Inferior parietal cortex (tissue), 1 donor: ENCODE measurements around the gene GRB10.

Source experiments
- DNase-seq: peaks from one replicate; pipeline ENCODE4 v3.0.0-alpha.2; 2016; ENCODE audit errors: extremely low spot score

GRB10 gene

DNA sequence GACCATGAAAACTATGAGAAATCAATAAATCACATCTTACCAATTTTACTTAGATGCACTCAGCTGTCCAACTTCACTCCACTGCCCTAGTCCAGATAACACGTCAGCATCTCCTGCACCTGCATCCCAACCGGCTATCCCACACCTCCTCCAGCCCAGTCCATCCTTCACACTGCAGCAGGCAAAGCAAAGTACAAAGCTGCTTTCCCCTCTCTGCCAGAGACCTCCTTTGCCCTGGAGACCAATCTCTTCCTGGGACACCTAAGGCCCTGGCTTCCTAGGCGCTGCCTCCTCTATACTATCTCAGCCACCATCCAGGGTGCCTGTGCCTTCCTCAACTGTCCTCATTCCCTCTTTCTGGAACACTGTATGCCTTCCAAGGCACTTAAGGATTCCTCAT lies 127.2 kb downstream of the GRB10 start:
- no peak for DNase-seq

DNA sequence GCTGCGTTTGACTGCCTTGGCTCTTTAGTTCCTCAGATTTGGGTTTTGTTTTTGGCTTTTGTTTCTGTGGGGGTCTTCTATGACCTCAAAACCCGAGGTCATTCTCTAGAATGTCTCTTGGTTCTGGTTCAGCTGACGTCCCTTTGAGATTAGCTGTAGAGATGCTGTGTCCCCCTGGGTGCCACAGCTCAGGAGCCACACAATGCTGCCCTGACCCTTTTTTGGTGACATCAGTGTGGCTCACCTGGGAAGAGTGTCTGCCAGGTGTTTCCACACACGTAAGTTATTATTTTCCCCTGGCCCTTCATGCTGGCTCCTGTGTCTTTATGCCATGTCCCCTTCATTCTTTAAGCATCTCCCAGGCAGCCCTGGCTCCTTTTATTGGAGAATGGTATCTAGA lies 127.7 kb downstream of the GRB10 start:
- no peak for DNase-seq

DNA sequence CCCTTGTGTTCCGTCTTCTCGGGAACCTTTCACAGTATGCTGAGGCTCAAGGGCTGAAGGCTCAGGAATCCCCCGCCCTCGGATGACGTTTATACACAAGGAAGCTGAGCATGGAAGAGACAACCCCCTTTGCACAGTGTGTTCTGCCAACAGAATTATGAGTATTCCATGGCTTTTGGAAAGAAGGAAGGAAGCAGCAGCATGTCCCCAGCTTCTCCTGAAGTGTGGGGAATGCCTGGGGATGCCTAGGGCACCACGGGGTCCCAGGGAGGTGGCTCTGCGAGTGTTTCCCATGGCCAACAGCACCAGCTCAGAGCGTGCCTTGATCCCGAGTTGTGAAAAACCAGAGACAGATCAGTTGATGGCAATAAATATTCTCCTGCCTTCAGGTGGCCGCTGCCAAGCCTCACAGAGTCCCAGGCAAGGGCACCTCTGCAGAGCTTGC lies 128.7 kb downstream of the GRB10 start:
- DNase-seq: no peak

DNA sequence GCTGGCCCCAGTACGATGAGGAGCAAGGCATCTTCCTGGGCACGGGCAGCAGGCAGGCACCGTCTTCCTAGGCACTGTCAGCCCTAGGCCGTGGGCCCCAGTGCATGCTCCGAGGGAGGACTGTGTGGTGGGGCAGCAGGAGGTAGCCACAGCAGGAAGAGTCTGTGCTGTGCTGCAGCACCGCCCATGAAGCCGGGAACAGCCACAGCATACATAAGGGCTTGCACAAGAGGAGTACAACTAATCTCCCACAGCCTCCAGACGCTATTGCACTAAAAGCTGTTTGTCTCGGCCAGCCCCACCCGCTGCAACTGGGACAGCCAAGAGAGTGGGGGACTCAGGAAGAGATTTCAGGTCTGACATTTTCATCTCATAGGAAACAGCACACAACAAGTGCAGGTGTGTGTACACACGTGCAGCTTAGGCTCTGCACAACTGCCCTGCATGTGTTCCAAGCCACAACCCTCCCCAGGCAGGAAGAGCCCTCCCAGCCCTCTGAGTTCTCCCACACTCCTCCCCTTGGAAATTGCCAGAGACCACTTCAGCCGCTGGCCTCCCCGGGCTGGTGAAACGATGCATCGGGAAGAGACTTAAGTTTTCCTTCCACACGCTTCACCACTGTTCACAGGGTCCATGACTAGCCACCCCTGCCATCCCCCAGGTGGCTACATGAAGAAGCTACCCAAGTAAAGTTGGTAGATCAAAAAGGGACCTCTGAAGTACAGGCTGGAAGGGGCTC lies 129.4 kb downstream of the GRB10 start:
- no peak for DNase-seq

DNA sequence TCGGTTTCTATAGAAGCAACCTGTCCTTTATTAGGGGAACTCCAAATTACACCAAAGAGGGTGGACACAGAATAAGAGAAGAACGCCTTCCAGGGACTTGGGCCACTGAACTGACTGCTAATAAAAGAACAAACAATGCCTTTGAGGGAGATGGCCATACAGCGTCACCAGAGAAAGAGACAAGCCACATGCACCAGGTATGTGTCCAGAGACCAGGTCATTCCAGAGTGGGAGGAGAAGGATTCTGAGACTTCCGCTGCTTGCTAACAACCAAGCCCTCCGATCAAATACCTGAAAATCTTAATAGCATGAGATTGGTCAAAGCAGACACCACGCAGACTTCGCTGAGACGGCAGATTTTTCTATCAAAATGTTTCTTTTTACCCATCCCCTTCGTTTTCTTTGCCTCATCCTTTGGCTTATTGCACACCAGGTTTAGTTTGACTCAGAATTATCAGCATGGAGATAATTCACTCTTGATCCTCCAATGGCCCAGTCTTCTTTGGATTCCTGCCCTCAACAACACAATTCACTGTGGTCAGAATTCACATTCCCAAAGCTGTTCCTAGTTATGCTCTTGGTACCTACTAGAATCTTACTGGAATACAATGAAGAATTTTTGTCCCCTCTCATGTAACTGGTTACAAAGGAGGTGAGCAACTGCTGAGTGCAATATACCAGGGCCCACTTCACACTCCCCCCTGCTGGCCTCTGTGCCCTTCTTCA lies 130.1 kb downstream of the GRB10 start:
- DNase-seq: no peak

DNA sequence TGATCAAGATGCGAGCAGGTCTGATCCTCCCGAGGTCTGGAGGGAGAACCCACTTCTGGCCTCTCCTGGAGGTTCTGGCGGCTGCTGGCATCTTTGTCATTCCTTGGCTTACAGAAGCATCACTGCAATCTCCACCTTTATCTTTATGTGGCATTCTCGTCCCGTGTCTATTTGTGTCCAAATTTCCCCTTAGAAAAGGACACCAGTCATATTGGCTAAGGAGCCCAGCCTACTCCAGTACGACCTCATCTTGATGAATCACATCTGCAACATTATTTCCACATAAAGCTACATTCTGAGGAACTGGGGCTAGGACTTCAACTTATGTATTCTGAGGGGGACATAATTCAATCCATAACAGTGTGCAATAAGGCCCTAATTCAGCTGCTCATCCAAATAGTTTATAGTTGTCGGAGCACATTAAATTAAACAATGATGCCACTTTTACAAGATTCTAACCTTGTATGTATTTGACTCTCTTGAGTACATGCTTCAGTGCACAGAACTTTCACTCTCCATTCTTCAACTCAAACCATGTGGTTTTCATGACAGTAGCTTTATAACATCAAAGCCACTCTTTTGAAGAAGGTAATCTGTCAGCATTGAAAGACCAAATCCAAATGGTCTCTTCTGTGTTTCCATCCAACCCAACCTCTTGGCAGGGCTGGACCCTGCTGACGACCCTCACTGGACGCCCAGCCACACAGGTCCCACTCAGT lies 131.3 kb downstream of the GRB10 start:
- no peak for DNase-seq

DNA sequence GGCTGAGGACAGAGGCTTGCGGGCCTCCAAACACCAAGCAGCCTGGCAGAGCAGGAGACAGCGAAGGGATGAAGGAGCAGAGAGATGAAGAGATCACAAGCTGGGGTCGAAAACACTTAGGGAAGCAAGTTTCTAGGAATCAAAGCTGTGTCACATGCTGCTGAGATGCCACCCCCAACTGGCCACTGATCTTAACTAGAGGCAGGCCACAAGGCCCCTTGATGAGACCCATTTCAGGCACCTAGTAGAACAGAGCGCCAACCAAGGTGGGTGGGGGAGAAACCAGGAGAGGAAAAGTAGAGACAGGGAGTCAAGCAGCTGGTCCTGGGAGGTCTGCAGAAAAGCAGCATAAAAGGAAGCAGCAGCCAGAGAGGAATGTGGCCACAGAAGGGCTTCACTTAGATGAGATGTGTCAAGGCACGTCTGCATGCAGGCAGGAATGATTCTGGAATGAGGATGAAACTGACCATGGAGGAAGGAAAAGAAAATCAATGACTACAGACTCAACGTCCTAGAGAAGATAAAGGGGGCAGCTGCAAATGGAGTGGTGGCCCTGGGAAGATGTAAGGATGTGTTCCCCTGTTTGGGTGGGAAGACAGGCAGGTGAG lies 132.5 kb downstream of the GRB10 start:
- DNase-seq: no peak

DNA sequence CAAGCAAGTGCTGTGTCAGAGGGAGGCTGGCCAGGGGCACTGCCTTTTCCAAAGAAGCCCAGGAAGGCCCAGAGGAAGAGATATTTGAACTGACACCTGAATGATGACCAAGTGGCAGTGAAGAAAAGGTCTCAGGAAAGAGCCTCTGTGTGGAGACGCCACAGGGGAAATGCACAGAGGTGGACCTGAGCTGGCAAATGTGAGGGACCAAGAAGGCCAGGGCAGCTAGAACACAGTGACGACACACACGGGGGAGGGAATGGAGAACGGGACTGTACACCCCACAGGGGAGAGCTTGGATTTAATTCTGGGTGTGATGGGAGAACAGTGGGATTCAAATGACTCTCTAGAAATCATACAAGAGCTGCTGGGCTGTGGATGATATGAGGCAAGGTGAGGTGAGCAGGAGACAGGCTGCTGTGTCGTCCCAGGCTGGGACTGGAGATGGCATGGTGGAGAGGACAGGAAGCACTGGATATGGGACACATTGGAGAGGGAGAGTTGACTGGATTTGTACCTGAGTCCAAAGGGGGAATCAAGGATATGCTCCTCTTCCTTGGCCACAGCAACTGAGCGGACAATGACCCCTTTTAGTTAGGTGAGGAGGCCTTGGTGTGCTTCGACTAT lies 133.3 kb downstream of the GRB10 start:
- DNase-seq: no peak

DNA sequence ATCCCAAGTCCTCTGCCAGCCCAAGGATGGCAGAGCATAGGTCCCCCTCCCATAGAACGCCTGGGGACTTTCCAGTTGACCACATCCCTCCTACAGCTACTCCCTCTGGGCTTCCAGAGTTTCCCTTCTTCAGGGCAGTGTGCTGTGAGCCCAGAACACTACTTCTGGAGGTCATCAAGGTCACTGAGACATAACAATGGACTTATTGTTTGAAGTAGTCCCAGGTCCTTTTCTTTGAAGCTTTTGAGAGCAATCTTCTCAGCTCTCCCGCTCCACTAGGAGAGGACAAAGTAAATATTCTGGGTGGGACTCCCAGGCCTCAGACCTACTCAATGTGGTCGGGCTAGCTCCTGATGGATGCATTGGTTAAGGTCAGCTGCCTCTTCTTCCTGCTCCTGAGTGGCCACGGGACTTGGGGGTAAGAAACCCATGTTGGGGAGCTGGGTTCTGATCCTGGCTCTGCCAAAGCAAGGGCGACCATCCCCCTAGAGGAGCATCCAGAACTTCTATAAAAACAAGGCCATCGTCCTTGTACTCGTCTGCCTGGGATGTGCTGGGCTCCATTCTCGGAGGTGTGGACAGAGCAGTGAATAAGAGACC lies 134.0 kb downstream of the GRB10 start:
- DNase-seq: no peak

DNA sequence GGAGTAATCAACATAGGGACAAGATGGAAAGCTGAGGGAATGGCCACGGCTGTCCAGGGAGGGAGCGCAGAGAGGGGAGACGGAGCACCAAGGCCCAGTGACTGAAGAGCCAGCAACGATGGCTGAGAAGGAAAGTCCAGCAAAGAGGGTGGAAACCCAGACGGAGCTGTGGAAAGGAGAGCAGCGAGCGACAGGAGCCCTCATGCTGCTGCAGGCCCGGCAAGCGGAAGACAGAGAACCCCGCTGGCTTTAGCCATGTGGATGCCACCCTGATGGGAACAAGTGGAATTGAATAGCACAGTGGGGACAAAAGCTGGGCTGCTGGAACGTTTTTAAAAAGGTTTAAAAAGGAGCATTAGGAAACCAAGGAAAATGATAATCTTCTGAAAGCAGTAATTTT lies 134.6 kb downstream of the GRB10 start:
- DNase-seq: no peak

DNA sequence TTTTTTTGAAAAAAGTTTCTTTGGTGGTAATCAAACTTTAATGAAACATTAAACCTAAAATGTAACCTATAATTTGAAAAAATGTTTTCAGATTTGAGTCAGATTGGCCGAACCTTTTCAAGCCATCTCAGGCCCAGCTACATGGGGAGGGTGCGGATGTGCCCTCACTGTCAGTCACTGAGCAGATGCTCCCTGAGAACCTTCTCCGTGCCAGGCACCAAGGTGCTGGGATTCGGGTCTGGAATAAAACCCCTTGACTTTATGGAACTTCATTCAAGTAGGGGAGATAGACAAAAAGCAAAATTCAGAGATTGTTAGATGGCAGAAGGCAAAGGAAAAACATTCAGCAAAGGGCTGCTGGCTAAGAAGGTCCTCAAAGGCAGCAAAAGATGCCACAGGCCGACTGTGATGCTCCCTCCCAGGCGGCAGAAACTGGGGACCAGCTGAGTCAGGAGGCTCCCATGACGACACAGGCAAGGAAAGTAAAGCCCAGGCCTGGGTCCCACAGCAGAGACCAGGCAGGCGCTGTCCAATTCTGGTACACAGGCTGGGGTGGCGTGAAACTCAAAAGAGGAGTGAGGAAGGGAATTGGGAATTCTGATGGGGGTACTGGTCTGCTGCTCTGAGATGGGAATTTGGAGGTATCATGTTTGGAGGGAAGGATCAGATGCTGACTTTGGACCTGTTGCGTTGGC lies 135.3 kb downstream of the GRB10 start:
- DNase-seq: no peak

DNA sequence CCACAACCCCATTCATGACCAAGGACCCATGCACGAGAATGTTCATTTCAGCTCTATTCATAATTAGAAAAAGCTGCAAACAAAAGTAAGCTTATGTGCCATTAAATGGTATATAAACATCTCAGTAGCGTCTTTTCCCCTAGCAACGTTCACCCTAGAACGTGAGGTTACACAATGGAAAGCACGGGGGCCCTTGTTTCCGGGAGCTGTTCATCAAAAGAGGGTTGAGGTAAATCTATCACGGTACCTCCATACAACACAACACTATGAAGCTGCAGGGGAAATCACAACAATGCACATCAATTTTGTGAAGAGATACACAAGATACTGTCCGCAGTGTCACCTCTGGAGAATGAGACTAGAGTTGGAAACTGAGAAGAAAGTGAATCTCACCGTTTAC lies 136.6 kb downstream of the GRB10 start:
- DNase-seq: no peak

DNA sequence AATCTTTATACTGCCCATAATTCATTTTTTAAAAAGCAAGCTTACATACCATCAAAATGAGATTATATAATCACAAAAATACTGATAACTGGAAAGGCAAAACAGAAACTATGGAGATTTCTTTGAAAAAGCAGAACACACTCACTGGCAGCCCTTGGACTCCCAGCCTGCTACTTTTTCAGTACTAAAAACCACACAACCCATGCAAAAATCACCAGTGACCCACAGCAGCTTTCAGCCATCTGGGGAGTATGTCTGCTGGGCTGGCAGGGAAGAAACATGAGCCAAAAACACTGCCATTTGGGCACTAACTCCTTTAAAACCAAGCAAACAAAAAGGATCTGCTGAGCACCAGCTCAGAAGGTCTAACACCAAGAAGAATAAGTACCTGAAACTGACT lies 137.5 kb downstream of the GRB10 start:
- no peak for DNase-seq

DNA sequence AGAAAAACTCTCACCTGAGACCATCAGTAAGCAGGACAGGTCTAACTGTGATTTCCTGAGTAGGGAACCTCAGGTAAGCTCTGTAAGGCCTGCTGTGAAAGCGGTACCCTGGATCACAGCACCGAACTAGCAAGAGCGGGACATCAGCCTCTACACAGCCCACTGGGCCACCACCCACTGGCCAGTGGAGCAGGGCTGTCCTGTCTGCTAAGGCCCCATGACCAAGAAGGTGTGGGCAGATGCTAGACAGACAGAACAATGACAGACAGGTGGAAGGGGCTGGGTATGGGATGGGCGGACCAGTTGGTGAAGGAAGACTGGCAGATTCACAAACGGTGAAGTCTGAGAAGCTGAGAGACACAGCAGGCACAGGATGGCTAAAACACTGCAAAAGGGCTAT lies 138.1 kb downstream of the GRB10 start:
- DNase-seq: no peak

DNA sequence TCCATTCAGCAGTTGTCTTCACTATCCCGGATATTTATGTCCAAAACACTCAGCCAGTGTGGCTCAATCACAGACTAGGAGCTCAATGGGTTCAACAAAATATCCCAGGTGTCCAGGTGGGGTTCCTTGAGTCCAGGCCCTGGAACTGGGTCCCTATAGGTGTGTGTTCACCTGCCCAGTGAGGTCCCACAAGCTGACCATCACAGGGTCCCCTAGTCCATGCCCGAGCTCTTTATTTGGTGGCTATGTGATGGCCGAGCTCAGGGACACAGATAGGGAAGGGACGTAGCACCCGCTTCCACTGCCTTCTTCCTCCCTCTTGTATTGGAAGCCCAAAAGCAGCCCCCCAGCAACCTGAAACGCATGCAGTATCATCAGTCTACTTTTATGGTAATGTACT lies 138.6 kb downstream of the GRB10 start:
- DNase-seq: no peak

DNA sequence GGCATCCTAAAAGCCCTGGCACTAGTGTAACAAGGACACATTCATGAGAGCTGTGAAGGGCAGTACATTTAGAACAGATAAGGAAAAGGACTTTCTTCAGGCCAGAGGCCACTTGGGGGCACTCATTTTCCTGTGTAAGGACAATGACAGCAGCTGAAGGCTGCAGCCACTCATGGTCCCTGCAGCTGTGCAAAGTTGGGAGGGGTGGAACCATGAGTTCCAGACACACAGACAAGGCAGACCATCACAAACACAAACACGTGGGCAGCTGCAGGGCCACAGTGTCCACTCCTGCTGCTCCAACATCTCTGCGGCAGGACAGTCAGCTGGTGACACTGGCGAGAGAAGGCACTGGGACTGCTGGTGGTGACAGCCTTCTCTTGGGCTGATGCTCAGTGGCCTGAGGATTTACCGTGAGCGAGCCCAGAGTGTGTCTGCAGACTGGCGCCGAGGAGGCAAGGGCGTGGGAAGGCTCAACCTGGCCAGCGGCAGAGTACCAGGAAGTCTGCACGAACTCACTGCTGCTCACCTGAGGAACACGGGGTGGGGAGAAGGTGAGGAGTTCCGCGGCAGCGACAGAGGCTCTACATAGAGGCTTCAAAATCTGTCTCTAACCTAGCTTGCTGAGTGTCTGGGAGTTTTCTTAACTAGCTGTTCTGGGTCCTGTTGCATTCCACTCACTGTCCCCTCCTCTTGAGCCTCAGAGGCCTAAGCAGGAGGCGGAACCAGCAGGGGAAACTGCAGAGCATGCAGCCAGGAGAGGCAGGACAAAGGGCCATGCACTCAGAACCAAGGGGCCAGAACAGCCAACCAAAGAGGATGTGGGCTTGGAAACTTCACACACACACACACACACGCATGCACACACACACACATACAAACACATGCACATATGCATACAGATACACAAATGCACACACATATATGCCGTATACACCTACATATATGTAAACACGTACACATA lies 141.0 kb downstream of the GRB10 start:
- DNase-seq: peak; percentile 78

DNA sequence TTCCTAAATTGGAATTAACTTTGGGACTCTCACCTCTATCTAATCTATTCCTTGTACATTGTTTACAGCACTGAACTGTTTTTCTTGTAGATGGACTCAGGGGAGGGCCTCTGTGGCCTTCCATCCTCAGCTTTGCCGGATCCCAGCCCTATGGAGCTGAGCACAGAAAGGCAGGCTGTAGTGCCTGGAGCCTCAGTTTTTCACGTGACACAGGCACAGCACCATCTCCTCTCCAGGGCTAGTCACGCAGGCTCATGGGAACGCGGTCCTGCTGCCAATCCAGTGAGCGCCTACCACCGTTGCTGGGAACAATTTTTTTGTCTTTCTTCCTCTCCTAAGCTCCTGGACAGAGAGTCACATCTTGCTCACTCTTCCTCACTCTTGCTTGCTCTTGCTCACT lies 141.9 kb downstream of the GRB10 start:
- DNase-seq: no peak

DNA sequence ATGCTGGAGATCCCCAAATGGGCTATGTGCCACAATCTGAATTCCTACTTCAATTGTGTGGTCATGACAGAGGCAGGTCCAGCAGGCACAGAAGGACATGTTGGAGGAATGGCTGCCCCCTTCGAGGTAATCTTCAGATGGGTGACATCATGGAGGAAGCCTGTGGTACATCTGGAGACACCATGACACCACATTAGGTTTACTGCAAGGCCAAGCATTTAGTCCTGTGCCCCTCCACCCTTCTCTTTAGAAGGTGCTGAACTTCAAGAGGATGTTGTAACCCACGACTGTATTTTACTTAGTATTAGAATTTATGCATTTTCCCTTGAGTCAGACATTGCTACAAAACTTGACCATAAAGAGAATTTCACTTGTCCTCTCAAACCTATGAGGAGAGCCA lies 142.4 kb downstream of the GRB10 start:
- DNase-seq: no peak

DNA sequence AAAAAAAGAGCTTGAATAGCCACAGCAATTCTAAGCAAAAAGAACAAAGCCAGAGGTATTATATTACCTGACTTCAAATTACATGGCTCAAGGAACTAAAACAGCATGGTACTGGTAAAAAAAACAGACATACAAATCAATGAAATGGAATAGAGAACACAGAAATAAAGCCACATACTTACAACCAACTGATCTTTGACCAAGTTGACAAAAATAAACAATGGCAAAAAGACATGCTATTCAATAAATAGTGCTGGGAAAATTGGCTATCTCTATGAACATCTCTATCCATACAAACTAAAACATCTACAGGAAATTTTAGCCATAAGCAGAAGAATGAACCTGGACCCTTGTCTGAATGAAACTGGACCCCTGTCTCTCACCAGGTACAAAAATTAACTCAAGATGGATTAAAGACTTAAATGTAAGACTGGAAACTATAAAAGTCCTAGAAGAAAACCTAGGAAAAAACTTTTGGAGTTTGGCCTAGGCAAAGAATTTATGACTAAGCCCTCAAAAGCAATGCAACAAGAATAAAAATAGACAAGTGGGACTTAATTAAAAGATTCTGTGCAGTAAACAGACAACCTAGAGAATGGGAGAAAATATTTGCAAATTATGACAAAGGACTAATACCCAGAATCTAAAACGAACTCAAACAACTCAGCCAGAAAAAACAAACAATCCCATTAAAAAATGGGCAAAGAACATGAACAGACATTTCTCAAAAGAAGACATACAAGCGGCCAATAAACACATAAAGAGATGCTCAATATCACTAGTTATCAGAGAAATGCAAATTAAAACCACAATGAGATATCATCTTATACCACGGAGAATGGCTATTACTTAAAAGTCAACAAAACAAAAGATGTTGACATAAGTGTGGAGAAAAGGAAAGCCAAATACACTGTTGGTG lies 144.7 kb downstream of the GRB10 start:
- no peak for DNase-seq
